Measurements from ENCODE around the gene NAA80.

NAA80 gene

GRCh38 chr3:50327943-50328691 is 28.9 kb upstream of the NAA80 start, which contains the start of gene TUSC2:
TUSC2 (minus strand) TSS chr3:50328223; CDS start chr3:50328099, 124 bp downstream.
- TF ChIP-seq CREB1 (IDR thresholded peaks at IDR 0.05; ENCODE audit: low read depth) (peak; percentile 75), EP300 (IDR thresholded peaks at IDR 0.05; ENCODE audit: borderline replicate concordance) (peak; percentile 58), CEBPB (IDR thresholded peaks at IDR 0.05) (no peak), TEAD4 (IDR thresholded peaks at IDR 0.05) (no peak), YY1 (IDR thresholded peaks at IDR 0.05; ENCODE audit: low read depth) (0 out of 2 replicates have a peak, but pooled peaks have one; percentile 63), ZBTB7A (IDR thresholded peaks at IDR 0.05; ENCODE audit: low read depth) (no peak), USF1 (IDR thresholded peaks at IDR 0.05) (no peak), FOXM1 (IDR thresholded peaks at IDR 0.05; ENCODE audit: borderline replicate concordance, low read depth) (no peak), TAF1 (IDR thresholded peaks at IDR 0.05; ENCODE audit: low read depth) (peak; percentile 76; the same call in 1 of the 2 replicates), REST (IDR thresholded peaks at IDR 0.05; ENCODE audit: low read depth) (no peak), RAD21 (IDR thresholded peaks at IDR 0.05; ENCODE audit: low read depth) (no peak), NFIC (IDR thresholded peaks at IDR 0.05) (no peak), MAX (IDR thresholded peaks at IDR 0.05) (peak; percentile 78), TCF12 (IDR thresholded peaks at IDR 0.05; ENCODE audit: low read depth) (0 out of 2 replicates have a peak, but pooled peaks have one; percentile 29), EGR1 (IDR thresholded peaks at IDR 0.05) (peak; percentile 40; the same call in 1 of the 2 replicates)

GRCh38 chr3:50327129-50327528 is 27.9 kb upstream of the NAA80 start:
- TF ChIP-seq USF1 (IDR thresholded peaks at IDR 0.05) (no peak), FOXM1 (IDR thresholded peaks at IDR 0.05; ENCODE audit: borderline replicate concordance, low read depth) (no peak), CREB1 (IDR thresholded peaks at IDR 0.05; ENCODE audit: low read depth) (no peak), EP300 (IDR thresholded peaks at IDR 0.05; ENCODE audit: borderline replicate concordance) (no peak), REST (IDR thresholded peaks at IDR 0.05; ENCODE audit: low read depth) (no peak), ZBTB7A (IDR thresholded peaks at IDR 0.05; ENCODE audit: low read depth) (no peak), EGR1 (IDR thresholded peaks at IDR 0.05) (no peak), CEBPB (IDR thresholded peaks at IDR 0.05) (no peak), RAD21 (IDR thresholded peaks at IDR 0.05; ENCODE audit: low read depth) (no peak), TEAD4 (IDR thresholded peaks at IDR 0.05) (no peak)

GRCh38 chr3:50326182-50326541 is 27.0 kb upstream of the NAA80 start:
- TF ChIP-seq NFIC (IDR thresholded peaks at IDR 0.05) (no peak), TEAD4 (IDR thresholded peaks at IDR 0.05) (no peak), TCF12 (IDR thresholded peaks at IDR 0.05; ENCODE audit: low read depth) (no peak), MAX (IDR thresholded peaks at IDR 0.05) (no peak), CEBPB (IDR thresholded peaks at IDR 0.05) (no peak), CREB1 (IDR thresholded peaks at IDR 0.05; ENCODE audit: low read depth) (no peak), ZBTB7A (IDR thresholded peaks at IDR 0.05; ENCODE audit: low read depth) (no peak), FOXM1 (IDR thresholded peaks at IDR 0.05; ENCODE audit: borderline replicate concordance, low read depth) (no peak), REST (IDR thresholded peaks at IDR 0.05; ENCODE audit: low read depth) (no peak), RAD21 (IDR thresholded peaks at IDR 0.05; ENCODE audit: low read depth) (no peak), YY1 (IDR thresholded peaks at IDR 0.05; ENCODE audit: low read depth) (no peak), EP300 (IDR thresholded peaks at IDR 0.05; ENCODE audit: borderline replicate concordance) (no peak), USF1 (IDR thresholded peaks at IDR 0.05) (no peak), EGR1 (IDR thresholded peaks at IDR 0.05) (no peak), TAF1 (IDR thresholded peaks at IDR 0.05; ENCODE audit: low read depth) (no peak)
